ENCODE measurements around the gene STAC.

DNA sequence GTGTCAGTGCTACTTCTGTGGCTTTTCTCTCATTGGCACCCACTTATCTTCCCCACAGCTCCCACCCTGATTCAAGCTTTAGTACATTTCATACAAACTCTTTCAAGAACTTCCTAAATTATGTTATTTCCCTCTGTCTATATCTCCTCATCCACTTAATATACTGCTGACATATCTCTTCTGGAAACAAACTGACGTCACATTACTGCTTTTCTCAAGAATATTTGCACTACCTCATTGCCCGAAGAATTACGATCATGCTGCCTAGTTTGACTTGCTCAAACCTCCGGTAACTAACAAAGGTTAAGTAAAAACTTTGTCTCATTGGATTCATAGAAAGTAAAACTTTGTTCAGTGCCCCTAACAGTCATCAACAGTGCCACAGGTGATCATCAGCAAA is 76.5 kb downstream of the STAC start:
- TF ChIP-seq, protein P1, sequence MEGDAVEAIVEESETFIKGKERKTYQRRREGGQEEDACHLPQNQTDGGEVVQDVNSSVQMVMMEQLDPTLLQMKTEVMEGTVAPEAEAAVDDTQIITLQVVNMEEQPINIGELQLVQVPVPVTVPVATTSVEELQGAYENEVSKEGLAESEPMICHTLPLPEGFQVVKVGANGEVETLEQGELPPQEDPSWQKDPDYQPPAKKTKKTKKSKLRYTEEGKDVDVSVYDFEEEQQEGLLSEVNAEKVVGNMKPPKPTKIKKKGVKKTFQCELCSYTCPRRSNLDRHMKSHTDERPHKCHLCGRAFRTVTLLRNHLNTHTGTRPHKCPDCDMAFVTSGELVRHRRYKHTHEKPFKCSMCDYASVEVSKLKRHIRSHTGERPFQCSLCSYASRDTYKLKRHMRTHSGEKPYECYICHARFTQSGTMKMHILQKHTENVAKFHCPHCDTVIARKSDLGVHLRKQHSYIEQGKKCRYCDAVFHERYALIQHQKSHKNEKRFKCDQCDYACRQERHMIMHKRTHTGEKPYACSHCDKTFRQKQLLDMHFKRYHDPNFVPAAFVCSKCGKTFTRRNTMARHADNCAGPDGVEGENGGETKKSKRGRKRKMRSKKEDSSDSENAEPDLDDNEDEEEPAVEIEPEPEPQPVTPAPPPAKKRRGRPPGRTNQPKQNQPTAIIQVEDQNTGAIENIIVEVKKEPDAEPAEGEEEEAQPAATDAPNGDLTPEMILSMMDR (conservative IDR thresholded peaks at IDR 0.05): no peak
- no peak for TF ChIP-seq ZFX (IDR thresholded peaks at IDR 0.05)
